HepG2 (cell line): ENCODE data around the gene PYGO2. TPM values are rescaled to one million over a fixed set of nuclear protein-coding genes. Genes with fewer than 3 reads are reported as not detected.
A peak's percentile ranks its signal among the peaks of the same experiment; 100 is the strongest.

Source experiments
- AKAP8 ChIP-seq: sonication (generic); formaldehyde crosslinking; IDR thresholded peaks from 2 replicates; pipeline ENCODE4 v1.5.1; 2020; ENCODE audit warnings: mild to moderate bottlenecking, missing genetic modification reagents
- ASH2L ChIP-seq: fragments of 300-600, 200-600 bp; sonication (generic); IDR thresholded peaks from 2 replicates; pipeline ENCODE4 v1.7.0; 2017; ENCODE audit warnings: low read depth, mild to moderate bottlenecking, moderate library complexity, mixed read lengths, low read length; ENCODE audit not compliant: insufficient read length
- CTCF ChIP-seq: sonication (generic); formaldehyde crosslinking; IDR thresholded peaks from 2 replicates; pipeline ENCODE4 v1.5.0; 2020; ENCODE audit warnings: mild to moderate bottlenecking, missing genetic modification reagents, moderate library complexity
- HMGXB4 ChIP-seq, 2 experiments: sonication (generic) in 1 of 2; formaldehyde crosslinking in 1 of 2; IDR thresholded peaks; 2 replicates each; pipeline versions ENCODE4 v1.4.0 to v1.6.1; 2018 to 2020; ENCODE audit warnings: missing genetic modification reagents in 2 of 2, borderline replicate concordance in 1 of 2, low read depth in 1 of 2, mild to moderate bottlenecking in 1 of 2, missing biosample characterization in 1 of 2
- HOXA5 ChIP-seq: sonication (generic); formaldehyde crosslinking; IDR thresholded peaks from 2 replicates; pipeline ENCODE4 v1.4.0; 2020; ENCODE audit warnings: missing genetic modification reagents
- KDM5B ChIP-seq: sonication (generic); formaldehyde crosslinking; IDR thresholded peaks from 2 replicates; pipeline ENCODE4 v1.4.0; 2020; ENCODE audit warnings: missing genetic modification reagents, mild to moderate bottlenecking, borderline replicate concordance
- MBD4 ChIP-seq: IDR thresholded peaks from 2 replicates; pipeline ENCODE4 v1.6.1; 2012; ENCODE audit warnings: low read length, inconsistent platforms, borderline replicate concordance
- MYPOP ChIP-seq: sonication (generic); formaldehyde crosslinking; IDR thresholded peaks from 2 replicates; pipeline ENCODE4 v1.8.1; 2023; ENCODE audit warnings: mild to moderate bottlenecking, moderate library complexity, missing genetic modification reagents
- NFE2 ChIP-seq: sonication (generic); formaldehyde crosslinking; IDR thresholded peaks from 2 replicates; pipeline ENCODE4 v1.4.0; 2020; ENCODE audit warnings: missing genetic modification reagents
- POLR2G ChIP-seq: fragments of 200-400 bp; formaldehyde crosslinking; IDR thresholded peaks from 2 replicates; pipeline ENCODE4 v1.6.1; 2018; ENCODE audit warnings: mild to moderate bottlenecking, low read depth, low read length, moderate library complexity
- RNF219 ChIP-seq: sonication (generic); formaldehyde crosslinking; IDR thresholded peaks from 2 replicates; pipeline ENCODE4 v1.5.0; 2020; ENCODE audit warnings: mild to moderate bottlenecking, missing genetic modification reagents
- TP53 ChIP-seq: sonication (generic); formaldehyde crosslinking; conservative IDR thresholded peaks from 2 replicates; pipeline ENCODE4 v1.4.0; 2020; ENCODE audit warnings: missing genetic modification reagents
- UBTF ChIP-seq: sonication (generic); formaldehyde crosslinking; IDR thresholded peaks from 2 replicates; pipeline ENCODE4 v1.4.0; 2020; ENCODE audit warnings: mild to moderate bottlenecking, missing genetic modification reagents
- ZNF143 ChIP-seq: sonication (generic); formaldehyde crosslinking; IDR thresholded peaks from 2 replicates; pipeline ENCODE4 v1.4.0; 2020; ENCODE audit warnings: missing genetic modification reagents
- ZNF260 ChIP-seq: sonication (generic); formaldehyde crosslinking; IDR thresholded peaks from 2 replicates; pipeline ENCODE4 v1.4.0; 2020; ENCODE audit warnings: missing genetic modification reagents, low read depth, mild to moderate bottlenecking, borderline replicate concordance
- ZNF513 ChIP-seq: sonication (generic); formaldehyde crosslinking; conservative IDR thresholded peaks from 2 replicates; pipeline ENCODE4 v1.5.0; 2020; ENCODE audit warnings: missing genetic modification reagents
- ZNF792 ChIP-seq: IDR thresholded peaks from 2 replicates; pipeline ENCODE4 v1.6.1; 2016
- polyA plus RNA-seq, 8 experiments: library from polyadenylated mRNA; depleted of rRNA in 3 of 8; stranded (reverse) in 7 of 8; unstranded in 1 of 8; fragments of >200 nt; fragmentation: Illumina TruSeq in 4 of 8; extraction: Trizol in 4 of 8; gene quantifications; 2 replicates each; pipeline versions ENCODE4 v1.2.1 to v1.2.3, GENCODE V29; 2011 to 2016; ENCODE audit warnings: low read depth in 4 of 8, missing spikeins in 1 of 8, mixed read lengths in 1 of 8; ENCODE audit not compliant: insufficient read depth in 1 of 8
- total RNA-seq, 5 experiments: library from RNA; depleted of rRNA; stranded (reverse); fragments of >200 nt; fragmentation: Illumina TruSeq; extraction: Trizol; gene quantifications; 2 replicates each; pipeline ENCODE4 v1.2.3, GENCODE V29; 2016; ENCODE audit warnings: low read depth in 1 of 5

The PYGO2 gene
- total and polyA plus RNA-seq, 2 of the 13 experiments (the other 11 are each of a cell fraction or from before 2014, with no cell fraction given) = 20.3 to 21.8 TPM

- TF ChIP-seq ASH2L (no peak), ZNF143 (CRISPR knock-in tag) (0 out of 2 replicates have a peak, but pooled peaks have one; percentile 19), RNF219 (CRISPR knock-in tag) (0 out of 2 replicates have a peak, but pooled peaks have one; percentile 65), ZNF513 (CRISPR knock-in tag) (no peak), HOXA5 (CRISPR knock-in tag) (peak; percentile 2; the same call in 1 of the 2 replicates), ZNF260 (CRISPR knock-in tag) (no peak), HMGXB4 (CRISPR knock-in tag; IDR thresholded peaks at IDR 0.05; ENCODE audit: borderline replicate concordance in 1 of 2, low read depth in 1 of 2) (peak in 1 of 2 experiments; percentile 55; a peak in 2 of 4 replicates), ZNF792 (CRISPR knock-in tag) (no peak), MYPOP (CRISPR knock-in tag) (peak; percentile 50), POLR2G (peak; percentile 57), AKAP8 (CRISPR knock-in tag) (0 out of 2 replicates have a peak, but pooled peaks have one; percentile 40), NFE2 (CRISPR knock-in tag) (no peak), UBTF (CRISPR knock-in tag) (no peak), KDM5B (CRISPR knock-in tag) (0 out of 2 replicates have a peak, but pooled peaks have one; percentile 2), TP53 (CRISPR knock-in tag) (no peak), MBD4 (no peak), CTCF (CRISPR knock-in tag) (0 out of 2 replicates have a peak, but pooled peaks have one; percentile 13)
Observed at GRCh38 chr1:155003227-155003765, 41.7 kb upstream of the PYGO2 start (continued).
